Stomach smooth muscle (tissue), 2 donors: ENCODE results near the gene LCE5A.
"Not testable (repeated sequence)": the region's sequence is repeated elsewhere in the genome, so short reads cannot be mapped to it uniquely, and the experiment has no call there.

Experiments used
- H3K27ac ChIP-seq: one replicate; pipeline ENCODE4 v1.7.0; 2013; ENCODE audit warnings: mild to moderate bottlenecking, low read length, inconsistent platforms
- H3K27me3 ChIP-seq, 2 donors: one replicate each; pipeline ENCODE4 v1.7.0; 2013; ENCODE audit warnings: low read length in 2 of 2; ENCODE audit not compliant: insufficient read depth in 2 of 2, control insufficient read depth in 1 of 2
- H3K36me3 ChIP-seq, 2 donors: one replicate each; pipeline ENCODE4 v1.7.0; 2013; ENCODE audit warnings: low read length in 2 of 2; ENCODE audit not compliant: control insufficient read depth in 2 of 2, insufficient read depth in 2 of 2
- H3K4me1 ChIP-seq: one replicate; pipeline ENCODE4 v1.7.0; 2013; ENCODE audit warnings: low read length; ENCODE audit not compliant: control insufficient read depth, insufficient read depth
- H3K4me3 ChIP-seq, 2 donors: one replicate each; pipeline ENCODE4 v1.7.0; 2013; ENCODE audit warnings: low read length in 2 of 2
- H3K9ac ChIP-seq, 2 donors: one replicate each; pipeline ENCODE4 v1.7.0; 2013; ENCODE audit warnings: low read length in 2 of 2, mild to moderate bottlenecking in 1 of 2
- H3K9me3 ChIP-seq, 2 donors: one replicate each; pipeline ENCODE4 v1.7.0; 2013; ENCODE audit warnings: low read length in 2 of 2; ENCODE audit not compliant: control insufficient read depth in 2 of 2
- donor health status: healthy.
- donor health status: Pancreatic carcinoma.

The LCE5A gene

GRCh38 chr1:152546704-152547103 is 36.1 kb downstream of the LCE5A start:
- Histone ChIP-seq H3K4me1 (no peaks in the 10 kb centered on the region), H3K27me3 (no peaks in the 10 kb centered on the region), H3K4me3 (no peak overlapping the region), H3K27ac (no peak overlapping the region), H3K36me3 (no peaks in the 10 kb centered on the region), H3K9ac (no peak overlapping the region), H3K9me3 (no peaks in the 10 kb centered on the region)

- not testable (repeated sequence) for H3K27ac ChIP-seq, H3K4me3 ChIP-seq, H3K9me3 ChIP-seq, H3K36me3 ChIP-seq, H3K27me3 ChIP-seq, H3K4me1 ChIP-seq, H3K9ac ChIP-seq
These were observed 37.8 kb downstream of the LCE5A start for GRCh38 chr1:152548358-152548757.
